NOMO-1 treated with DMSO at 0.1 percent for 48 hours (cell line): Measurements from ENCODE around the gene THBD.

ENCODE experiments used
- DNase-seq: peaks from one replicate; lab custom pipeline; 2025; ENCODE audit not compliant: unreplicated experiment; lab: John Stamatoyannopoulos, UW

The THBD gene

DNA sequence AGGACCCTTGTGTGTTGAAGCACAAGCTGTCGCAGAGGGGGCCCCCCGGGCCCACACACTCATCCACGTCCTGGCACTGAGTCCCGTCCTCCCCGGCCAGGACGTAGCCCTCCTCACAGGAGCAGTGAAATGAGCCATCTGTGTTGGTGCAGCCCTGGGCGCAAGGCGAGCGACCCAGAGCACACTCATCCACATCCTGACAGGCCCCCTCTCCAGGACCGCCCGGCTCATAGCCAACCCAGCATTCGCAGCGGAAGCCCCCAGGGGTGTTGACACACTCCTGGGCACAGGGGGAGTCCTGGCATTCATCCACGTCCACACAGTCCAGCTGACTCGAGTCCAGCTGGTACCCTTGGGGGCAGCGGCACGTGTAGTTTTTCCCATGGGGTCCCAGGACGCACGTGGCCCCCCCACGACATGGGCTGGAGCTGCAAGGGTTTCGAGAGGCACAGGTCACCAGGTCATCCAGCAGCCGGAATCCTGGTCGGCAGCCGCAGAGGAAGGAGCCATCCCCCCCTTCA is 35.4 kb upstream of the THBD start:
- DNase-seq = no peak

GRCh38 chr20:23084282-23084844 is 34.9 kb upstream of the THBD start:
- DNase-seq = no peak

DNA sequence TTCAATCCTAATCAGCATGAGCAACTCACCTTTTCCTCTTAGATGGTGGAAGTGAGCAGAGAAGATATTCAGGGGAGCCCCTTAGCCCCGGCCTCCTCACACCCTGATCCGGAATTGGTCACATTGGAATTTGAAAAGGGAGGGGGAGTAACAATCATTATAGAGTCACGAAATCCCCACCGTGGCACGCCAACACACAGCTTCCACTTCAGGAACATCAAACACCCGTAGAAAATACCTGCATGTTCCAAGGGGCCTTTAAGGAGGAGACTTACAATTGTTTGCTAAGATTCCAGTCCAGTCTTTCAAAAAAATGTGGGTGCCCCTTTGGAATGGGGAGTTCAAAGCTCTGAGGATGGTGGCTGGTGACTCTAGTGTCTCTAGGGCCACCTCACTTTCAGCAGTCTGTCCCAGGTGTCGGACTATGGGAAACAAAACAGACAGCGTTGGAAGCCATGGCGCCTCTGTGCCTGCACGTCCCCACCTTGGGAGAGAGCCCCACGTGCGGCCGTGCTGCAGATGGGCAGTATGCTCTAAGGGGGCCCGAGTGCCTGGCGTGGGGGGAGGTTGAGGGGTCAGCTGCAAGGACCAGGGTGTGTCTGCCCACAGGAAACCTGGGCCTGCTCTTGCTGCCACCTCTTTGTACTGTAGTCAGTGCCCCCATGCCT is 34.2 kb upstream of the THBD start:
- no peak for DNase-seq

DNA sequence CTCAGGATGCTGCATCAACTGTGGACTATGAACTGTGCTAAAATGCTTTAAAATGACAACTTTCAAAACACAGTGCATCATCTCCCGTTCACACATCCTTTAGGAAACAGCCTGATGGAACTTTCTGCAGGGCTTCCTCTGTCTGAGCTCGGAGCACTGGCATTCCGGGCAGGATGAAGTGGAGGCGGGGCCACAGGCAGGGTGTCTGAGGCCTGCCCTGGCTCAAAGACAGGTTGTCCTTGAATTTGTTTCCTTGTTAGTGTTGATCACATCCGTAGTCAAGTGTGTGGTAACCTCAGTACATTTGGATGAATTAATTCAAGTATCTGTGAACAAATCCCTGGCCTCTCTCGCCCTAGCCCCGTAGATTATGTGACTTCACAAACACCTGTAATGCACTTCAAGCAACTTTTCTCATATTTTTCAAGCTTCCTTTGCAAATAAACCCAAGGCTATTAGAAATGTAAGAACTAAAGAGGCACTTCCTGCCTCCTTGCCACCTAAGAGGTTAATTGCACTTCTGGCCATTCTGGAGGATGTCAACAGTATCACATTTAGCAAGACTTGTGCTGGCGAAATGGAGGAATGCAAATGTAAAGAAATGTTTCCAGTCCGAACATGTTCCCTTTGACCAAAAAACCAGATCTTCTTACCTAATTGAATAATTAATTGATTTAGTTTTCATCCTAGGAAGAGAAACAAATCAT is 33.5 kb upstream of the THBD start:
- peak; percentile 22 for DNase-seq

DNA sequence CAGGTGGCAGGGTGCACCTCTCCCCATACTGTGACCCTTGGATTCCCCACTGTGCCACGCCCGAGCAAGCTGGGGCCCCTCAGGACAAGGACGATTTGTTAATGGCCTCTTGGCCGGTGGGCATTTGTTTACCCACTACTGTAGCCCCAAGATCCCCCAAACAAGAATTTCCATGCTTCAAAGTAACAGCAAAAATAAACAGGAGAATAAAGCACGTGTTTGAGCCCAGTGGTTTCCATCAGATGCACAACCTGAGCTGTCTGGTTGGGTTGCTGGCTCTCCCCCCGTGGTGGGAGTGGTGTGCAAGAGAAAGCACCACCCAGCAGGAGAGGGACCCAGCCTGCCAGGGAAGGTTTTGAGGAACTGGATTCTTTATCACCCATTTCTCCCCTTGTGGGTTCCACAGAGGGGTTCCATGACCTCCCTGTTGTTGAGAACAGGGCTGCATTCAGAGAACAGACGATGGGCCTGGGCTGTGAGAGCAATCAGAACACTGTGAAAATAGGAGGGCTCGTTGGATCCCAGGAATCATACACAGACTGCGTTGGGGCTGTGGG is 31.9 kb upstream of the THBD start:
- DNase-seq = no peak

GRCh38 chr20:23080521-23080920 is 31.0 kb upstream of the THBD start:
- peak; percentile 50 for DNase-seq

- no peak for DNase-seq
Measured at GRCh38 chr20:23079926-23080325, 30.5 kb upstream of the THBD start.

- no peak for DNase-seq
Measured at GRCh38 chr20:23079016-23079351, 29.5 kb upstream of the THBD start.

- peak; percentile 30 for DNase-seq
Measured at GRCh38 chr20:23078351-23079015, 29.0 kb upstream of the THBD start.

DNA sequence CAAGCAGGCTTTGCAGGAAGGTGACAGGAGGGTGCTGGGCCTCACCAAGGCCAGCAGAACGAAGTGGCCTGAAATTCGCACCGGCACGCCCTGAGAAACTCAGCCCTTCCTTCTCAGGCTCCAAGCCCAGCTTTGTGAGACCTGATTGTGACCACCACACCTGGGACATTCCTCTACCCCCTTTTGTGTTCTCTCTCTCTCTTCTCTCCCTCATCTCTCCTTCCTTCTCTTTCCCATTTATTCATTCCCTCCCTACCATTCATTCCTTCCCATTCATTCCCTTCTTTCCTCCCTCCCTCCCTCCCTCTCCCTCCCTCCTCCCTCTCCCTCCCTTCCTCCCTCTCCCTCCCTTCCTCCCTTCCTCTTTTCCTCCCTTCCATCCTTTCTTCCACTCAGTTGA is 27.8 kb upstream of the THBD start:
- no peak for DNase-seq

GRCh38 chr20:23074052-23074451 is 24.6 kb upstream of the THBD start:
- no peak for DNase-seq

GRCh38 chr20:23072892-23073586 is 23.6 kb upstream of the THBD start:
- DNase-seq = no peak

DNA sequence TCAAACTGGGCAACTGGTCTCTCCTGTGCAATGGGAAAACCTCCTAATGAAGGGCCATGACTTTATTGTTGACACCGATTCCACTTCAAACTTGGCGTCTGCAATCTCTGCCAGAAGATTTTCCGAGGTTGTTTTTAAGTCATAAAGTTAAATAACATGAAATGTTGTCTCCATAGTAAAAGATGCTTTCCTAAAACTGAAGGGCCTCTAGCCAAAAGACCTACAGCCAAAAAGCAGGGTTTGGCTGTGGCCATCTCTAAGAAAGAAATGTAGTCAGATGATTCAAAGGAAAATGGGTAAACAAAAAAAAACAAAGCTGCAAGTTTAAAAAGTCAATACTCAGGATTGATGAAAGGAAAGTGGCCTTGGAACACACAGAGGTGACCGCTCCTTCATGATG is 22.5 kb upstream of the THBD start:
- no peak for DNase-seq

- no peak for DNase-seq
Measured at GRCh38 chr20:23071398-23071797, 21.9 kb upstream of the THBD start.

DNA sequence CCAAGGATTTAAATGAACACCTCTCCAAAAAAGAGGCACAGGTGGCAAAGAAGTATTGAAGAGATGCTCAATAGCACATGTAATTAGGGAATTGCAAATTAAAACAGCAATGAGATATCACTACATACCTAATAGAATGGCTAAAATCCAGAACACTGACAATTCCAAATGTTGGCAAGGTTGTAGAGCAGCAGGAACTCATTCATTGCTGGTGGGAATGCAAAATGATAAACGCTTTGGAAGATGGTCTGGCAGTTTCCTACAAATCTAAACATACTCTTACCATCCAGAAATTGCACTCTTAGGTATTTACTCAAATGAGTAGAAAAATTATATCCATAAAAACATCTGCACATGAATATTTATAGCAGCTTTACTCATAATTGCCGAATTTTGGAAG is 19.6 kb upstream of the THBD start:
- DNase-seq = no peak

- DNase-seq = no peak
Measured at GRCh38 chr20:23068283-23068682, 18.8 kb upstream of the THBD start.

DNA sequence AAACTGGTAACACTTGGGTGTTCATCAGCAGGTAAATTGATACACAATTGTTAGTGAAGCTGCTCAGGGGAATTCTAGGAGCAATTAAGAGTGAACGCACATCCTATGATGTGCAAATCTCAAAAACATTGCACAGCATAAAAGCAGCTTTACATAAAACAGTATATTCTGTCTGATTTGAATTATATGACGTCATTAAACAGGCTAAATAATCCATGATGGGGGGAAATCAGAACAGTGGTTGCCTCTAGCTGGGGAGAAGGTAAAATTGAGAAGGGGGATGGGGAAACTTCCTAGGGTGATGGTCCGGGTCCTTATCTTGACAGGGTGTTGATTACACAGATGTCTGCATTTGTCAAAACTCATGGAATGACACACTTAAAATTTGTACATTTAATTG is 17.3 kb upstream of the THBD start:
- no peak for DNase-seq

DNA sequence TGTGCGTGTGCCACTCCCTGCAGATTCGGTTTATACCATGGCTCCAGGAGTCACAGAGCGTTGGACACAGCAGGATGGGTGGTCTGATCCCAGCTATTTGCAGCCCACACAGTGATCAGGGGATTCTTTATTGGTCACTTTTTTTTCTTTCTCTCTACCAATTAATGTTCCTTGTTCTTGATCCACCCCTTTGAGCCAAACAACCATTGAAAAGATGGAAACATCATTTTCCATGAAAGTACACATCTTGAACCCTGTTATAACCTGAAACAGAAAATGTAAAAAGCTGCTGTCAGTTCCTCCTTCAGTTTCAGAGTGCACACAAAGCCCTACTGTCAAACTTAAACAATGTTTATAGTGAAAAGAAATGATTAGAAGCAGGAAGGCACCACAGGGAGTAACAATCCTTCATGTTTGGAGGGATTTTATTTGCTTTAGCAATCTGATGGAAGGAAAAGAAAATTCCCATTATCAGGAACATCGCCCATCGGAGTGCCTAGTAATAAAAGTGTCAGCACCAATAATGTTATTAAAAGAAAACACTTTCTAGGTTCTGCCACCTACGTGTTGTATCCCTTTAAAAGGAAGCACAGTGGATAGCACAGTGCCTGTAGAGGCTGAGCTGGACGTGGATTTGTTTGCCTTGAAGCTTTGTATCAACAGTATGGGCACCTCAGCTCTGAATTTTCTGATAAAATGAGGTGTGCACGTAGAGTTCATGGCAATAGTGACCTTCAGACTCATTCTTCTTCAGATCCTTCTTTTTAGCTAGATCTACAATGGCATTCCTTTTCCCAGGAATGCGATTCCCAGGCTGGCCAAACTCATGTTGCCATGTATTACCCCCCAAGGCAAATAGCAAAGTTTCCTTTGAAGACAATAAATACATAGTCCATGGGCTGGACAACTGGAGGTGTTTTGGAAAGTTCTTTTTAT is 16.1 kb upstream of the THBD start:
- DNase-seq = no peak

- DNase-seq = no peak
Measured at GRCh38 chr20:23063581-23063980, 14.1 kb upstream of the THBD start.

- no peak for DNase-seq
Measured at GRCh38 chr20:23063168-23063567, 13.7 kb upstream of the THBD start.
